GM12864 (cell line): ENCODE data around the gene SHFL.

Source experiments
- DNase-seq: peaks from one replicate; pipeline ENCODE4 v3.0.0-alpha.2; 2011; ENCODE audit warnings: low read depth
- H3K4me3 ChIP-seq: 2 replicates; pipeline ENCODE4 v1.5.1; 2011; ENCODE audit warnings: mild to moderate bottlenecking, low read depth, low read length, control low read depth
- TF ChIP-seq, protein P1 (sequence below): IDR thresholded peaks from 2 replicates; pipeline ENCODE4 v1.5.1; 2011; ENCODE audit warnings: low read depth, mild to moderate bottlenecking, moderate library complexity, low read length, control low read depth, inconsistent platforms; ENCODE audit errors: missing control alignments

Gene SHFL

GRCh38 chr19:10134040-10134439, 47.9 kb downstream of the SHFL start:
- TF ChIP-seq, protein P1, sequence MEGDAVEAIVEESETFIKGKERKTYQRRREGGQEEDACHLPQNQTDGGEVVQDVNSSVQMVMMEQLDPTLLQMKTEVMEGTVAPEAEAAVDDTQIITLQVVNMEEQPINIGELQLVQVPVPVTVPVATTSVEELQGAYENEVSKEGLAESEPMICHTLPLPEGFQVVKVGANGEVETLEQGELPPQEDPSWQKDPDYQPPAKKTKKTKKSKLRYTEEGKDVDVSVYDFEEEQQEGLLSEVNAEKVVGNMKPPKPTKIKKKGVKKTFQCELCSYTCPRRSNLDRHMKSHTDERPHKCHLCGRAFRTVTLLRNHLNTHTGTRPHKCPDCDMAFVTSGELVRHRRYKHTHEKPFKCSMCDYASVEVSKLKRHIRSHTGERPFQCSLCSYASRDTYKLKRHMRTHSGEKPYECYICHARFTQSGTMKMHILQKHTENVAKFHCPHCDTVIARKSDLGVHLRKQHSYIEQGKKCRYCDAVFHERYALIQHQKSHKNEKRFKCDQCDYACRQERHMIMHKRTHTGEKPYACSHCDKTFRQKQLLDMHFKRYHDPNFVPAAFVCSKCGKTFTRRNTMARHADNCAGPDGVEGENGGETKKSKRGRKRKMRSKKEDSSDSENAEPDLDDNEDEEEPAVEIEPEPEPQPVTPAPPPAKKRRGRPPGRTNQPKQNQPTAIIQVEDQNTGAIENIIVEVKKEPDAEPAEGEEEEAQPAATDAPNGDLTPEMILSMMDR, result no peak
- DNase-seq, result no peak
- H3K4me3 ChIP-seq, result no peak overlapping the region

GRCh38 chr19:10135551-10136334, 49.6 kb downstream of the SHFL start:
- TF ChIP-seq, protein P1, result no peak
- H3K4me3 ChIP-seq, result no peak overlapping the region
- no peak for DNase-seq

- no peak for DNase-seq
- TF ChIP-seq, protein P1, result no peak
- no peak overlapping the region for H3K4me3 ChIP-seq
These were observed 50.8 kb downstream of the SHFL start for GRCh38 chr19:10136936-10137335.

DNA sequence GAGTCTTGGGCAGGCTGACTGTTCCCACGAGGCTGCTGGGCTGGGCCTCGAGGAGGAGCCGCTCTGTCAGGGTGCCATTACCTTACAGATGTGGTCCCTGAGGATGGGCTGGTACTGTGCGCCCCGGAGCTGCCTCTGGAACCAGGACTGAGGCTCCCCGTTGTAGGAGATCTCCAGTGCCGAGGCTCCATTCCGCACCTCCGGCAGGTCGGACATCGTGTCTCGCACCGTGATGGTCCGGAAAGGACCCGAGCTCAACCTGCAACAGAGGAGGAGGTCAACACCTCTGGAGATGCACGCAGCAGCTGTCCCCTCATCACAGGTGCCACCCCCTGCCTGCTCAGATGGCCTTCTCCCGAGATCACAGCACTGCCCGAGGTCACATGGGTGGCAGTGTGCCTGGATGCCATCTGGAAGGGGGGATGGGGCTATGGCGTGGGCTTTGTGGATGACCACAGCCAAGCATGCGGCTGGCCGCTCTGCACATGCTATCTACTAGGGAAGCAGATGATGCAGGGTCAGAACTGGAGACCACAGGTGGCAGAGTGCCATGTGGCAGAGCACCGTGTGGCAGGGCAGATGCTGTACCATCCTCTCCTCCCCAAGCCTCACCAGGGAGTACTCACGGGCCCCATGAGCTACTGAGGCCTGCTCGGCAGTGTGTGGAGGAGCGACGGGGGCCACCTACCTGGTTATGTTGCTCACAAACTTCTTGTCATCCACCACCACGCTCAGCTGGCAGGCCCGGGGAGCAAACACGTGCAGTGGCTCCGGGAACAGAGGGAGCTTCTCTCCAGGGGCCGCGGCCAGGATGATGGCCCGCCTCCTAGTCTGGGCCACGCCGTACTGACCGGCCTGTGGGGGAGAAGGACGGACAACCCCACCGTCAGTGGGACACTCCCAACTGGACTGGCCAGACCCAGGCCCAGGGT, 51.9 kb downstream of the SHFL start:
- TF ChIP-seq, protein P1, result no peak
- no peak for DNase-seq
- no peak overlapping the region for H3K4me3 ChIP-seq

DNA sequence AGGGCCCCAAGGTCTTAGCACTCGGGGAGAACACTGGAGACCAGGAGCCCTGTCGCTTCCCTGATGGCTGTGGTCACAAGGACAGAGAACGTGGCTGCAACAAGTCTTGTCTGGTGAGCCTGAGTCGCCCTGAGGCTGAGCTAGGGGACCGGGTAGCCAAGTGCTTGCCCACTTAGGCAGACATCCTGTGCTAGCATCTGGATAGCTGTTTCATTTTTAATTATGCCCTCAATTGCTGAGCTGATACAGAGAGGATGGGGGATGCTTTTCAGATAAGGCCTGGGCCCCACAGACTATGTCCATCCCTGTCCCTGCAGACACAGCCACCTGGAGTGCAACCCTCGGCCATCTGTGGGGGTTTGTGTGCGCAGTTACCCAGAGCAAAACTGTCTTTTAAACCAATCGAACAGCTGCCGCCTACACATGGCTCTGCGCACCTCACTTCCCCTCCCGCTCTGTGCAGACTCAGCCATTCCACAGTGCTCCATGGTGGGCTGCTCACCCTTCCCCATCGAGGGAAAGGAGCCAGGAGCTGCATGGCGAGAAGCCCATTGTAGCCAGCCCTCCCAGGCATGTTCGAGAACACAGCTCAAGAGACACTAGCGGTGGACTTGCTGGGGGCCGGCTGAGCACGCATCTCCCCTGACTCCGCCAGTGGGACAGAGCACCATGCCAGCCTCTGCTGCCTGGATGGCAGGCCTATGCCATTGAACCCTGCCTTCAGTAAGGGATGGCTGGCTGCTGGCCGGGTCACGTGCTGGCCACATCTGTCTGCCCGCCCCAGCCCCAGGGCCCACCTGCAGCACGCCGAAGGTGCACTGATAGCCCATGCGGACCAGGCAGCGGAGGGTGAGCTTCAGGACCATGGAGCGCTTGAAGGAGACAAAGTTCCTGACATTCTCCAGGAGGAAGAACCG, 53.0 kb downstream of the SHFL start:
- no peak for DNase-seq
- TF ChIP-seq, protein P1, result no peak
- no peak overlapping the region for H3K4me3 ChIP-seq

DNA sequence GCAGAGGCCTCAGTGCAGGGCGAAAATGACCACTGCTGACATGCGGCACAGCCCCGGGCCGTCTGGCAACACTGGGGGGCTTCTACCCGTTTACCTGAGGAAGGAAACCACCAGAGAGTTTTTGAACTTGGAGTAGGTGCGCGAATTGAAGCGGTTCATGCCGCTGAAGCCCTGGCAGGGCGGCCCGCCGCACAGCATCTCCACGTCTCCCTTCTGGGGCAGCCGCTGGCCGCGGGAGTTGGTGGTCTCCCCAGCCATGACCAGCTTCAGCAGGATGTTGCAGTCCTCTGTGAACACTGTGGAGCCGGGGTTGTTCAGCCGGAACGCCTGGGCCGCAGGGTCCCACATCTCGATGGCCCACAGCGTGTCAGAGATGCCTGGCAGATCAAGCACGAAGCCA, 53.8 kb downstream of the SHFL start:
- no peak overlapping the region for H3K4me3 ChIP-seq
- no peak for DNase-seq
- TF ChIP-seq, protein P1, result no peak
